Measurements from ENCODE around the gene SERPINF2.
"Not testable (repeated sequence)": the region's sequence is repeated elsewhere in the genome, so short reads cannot be mapped to it uniquely, and the experiment has no call there.

Gene SERPINF2

DNA sequence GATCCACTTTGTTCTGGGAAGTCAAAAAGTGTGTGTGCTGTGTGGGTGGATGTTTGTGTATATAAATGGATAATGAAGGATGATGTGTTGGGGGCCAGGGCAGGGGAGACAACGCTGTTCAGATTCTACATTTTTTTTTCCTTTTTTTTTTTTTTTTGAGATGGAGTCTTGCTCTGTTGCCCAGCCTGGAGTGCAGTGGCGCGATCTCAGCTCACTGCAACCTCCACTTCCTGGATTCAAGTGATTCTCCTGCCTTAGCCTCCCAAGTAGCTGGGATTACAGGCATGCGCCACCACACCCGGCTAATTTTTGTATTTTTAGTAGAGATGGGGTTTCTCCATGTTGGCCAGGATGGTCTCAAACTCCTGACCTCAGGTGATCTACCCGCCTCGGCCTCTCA is 22.0 kb downstream of the SERPINF2 start:
- not testable (repeated sequence) for DNase-seq

- DNase-seq = no peak
Measured at GRCh38 chr17:1765576-1765975, 22.9 kb downstream of the SERPINF2 start.

DNA sequence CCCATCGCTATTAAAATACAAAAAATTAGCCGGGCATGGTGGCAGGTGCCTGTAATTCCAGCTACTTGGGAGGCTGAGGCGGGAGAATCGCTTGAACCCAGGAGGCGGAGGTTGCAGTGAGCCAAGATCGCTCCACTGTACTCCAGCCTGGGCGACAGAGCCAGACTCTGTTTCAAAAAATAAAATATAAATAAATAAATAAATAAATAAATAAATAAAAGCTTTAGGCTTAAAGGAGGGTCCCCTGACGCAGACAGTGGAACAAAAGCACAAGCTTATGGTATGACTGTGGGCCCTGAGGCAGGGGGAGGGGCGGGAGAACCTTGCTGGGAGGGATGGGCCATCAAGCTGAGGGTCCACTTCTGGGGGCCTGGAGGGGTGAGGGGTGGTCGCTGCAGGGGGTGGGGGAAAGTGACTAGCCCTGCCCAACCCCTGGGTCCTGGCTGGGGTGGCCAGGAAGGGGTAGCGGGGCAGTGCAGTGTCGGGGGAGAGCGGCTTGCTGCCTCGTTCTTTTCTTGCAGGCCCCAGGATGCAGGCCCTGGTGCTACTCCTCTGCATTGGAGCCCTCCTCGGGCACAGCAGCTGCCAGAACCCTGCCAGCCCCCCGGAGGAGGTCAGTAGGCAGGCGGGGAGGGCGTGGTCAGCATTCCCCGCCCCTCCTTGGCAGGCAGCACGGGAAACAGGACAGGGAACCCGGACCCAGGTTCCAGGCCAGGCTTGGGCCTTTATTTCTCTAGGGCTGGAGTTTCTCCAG is 23.9 kb downstream of the SERPINF2 start:
- DNase-seq = no peak

GRCh38 chr17:1767358-1767757 is 24.7 kb downstream of the SERPINF2 start:
- no peak for DNase-seq

- DNase-seq = no peak
Measured at GRCh38 chr17:1769822-1770477, 27.3 kb downstream of the SERPINF2 start.

- DNase-seq = not testable (repeated sequence)
Measured at GRCh38 chr17:1773000-1773695, 30.5 kb downstream of the SERPINF2 start.

GRCh38 chr17:1773696-1774181 is 31.1 kb downstream of the SERPINF2 start:
- DNase-seq = no peak

DNA sequence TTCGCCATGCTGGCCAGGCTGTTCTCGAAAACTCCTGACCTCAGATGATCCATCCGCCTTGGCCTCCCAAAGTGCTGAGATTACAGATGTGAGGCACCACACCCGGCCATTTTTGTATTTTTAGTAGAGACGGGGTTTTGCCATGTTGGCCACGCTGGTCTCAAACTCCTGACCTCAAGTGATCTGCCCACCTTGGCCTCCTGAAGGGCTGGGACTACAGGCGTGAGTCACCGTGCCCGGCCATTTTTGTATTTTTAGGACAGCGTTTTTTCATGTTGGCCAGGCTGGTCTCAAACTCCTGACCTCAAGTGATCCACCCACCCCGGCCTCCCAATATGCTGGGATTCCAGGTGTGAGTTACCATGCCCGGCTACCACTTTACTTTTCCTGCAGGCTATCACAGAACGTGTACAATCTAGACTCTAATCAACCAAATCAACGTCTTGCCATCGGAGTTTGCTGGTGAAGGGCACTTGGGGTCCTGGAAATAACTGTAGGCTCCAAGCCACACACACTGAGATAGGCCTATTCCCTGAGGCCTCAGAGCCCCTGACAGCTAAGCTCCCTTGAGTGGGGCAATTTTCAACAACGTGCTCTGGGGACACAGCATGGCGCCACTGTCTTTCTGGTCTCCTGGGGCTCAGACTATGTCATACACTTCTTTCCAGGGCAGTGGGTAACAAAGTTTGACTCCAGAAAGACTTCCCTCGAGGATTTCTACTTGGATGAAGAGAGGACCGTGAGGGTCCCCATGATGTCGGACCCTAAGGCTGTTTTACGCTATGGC is 31.9 kb downstream of the SERPINF2 start:
- DNase-seq = no peak

DNA sequence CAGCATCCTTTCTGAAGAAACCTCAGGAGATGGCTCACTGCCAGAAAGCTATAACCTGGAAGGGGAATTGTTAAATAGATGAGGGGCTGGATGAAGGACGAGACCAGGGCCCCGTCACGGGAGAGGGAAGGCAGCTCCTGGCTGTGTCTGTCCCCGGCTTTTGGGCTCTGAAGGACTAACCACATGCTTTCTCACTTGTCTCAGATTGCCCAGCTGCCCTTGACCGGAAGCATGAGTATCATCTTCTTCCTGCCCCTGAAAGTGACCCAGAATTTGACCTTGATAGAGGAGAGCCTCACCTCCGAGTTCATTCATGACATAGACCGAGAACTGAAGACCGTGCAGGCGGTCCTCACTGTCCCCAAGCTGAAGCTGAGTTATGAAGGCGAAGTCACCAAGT is 33.7 kb downstream of the SERPINF2 start:
- no peak for DNase-seq

DNA sequence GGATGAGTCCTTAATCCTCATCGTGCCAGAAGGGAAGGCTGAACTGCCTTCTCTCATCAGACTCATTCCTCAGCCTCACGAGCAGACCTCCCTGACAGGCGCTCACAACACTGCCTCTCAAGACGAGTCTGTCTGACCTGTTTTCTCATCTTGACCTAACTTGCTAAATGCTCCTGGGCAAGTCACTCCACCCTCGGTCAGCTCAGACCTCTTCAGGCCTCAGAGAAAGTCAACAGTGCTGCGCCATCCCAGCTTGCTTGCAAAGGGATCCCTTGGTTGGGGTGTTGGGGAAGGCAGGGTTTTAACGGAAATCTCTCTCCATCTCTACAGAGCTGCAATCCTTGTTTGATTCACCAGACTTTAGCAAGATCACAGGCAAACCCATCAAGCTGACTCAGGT is 34.2 kb downstream of the SERPINF2 start:
- DNase-seq = no peak

DNA sequence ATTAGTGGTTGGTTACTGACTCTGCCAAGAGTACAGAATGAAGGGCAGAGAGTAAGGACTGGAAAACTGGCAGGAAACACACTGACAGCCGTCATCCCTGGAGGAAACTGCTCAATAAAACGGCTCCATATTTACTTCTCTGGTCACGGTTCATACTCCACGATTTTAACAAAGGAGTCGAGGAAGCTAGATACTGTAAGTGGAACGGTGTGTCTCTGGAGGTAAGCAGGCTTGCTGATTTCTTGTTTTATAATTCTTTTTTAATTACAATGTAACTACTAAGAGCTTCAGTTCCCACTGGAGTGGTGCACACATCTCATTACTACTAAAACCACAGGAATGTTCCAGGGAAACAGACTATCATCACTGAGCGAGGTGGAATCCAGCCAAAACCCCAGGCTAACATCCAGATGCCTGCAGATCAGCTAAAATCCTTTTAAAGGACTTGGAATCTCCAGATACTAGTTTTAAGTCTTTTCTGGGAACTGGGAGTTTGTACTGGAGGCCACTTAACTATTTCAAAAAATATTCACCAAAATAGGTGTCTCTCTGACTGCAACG is 37.0 kb downstream of the SERPINF2 start:
- DNase-seq = peak; percentile 47

DNA sequence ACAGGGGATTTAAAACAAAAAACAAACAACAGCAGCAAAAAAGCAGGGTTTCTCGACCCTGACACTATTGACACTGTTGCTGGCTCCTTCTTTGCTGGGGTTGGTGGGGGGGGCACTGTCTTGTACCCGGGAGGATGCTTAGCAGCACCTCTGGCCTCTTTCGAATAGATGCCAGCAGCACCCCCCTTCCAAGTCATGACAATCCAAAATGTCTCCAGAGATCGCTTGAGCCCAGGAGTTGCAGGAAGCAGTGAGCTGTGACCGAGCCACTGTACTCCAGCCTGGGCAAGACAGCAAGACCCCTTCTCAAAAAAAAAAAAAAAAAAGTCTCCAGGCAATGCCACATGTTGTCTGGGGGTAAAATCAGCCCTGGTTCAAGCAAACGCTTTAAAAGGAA is 39.5 kb downstream of the SERPINF2 start:
- no peak for DNase-seq

GRCh38 chr17:1783271-1783670 is 40.6 kb downstream of the SERPINF2 start:
- no peak for DNase-seq

GRCh38 chr17:1783834-1784611 is 41.4 kb downstream of the SERPINF2 start:
- DNase-seq = peak; percentile 9

DNA sequence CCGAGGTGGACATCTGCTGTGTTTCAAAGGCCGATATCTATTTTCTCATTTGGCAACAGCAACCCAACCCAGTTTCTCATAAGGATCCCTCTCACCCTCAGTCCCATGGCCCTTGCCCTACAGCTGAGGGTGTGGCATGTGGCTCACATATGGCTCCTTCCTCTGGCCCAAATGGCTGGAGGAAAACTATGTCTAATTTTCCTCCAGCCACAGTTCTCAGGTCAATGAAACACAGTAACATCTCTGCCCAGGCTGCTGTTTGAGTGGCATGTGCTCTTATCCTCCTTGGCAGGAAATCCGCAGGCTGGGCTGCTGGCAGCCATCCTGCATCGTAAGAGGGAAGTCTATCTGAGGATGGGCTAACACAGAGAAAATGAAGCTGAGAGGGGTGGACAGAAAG is 43.3 kb downstream of the SERPINF2 start:
- no peak for DNase-seq

- DNase-seq = no peak
Measured at GRCh38 chr17:1786708-1787107, 44.0 kb downstream of the SERPINF2 start.

DNA sequence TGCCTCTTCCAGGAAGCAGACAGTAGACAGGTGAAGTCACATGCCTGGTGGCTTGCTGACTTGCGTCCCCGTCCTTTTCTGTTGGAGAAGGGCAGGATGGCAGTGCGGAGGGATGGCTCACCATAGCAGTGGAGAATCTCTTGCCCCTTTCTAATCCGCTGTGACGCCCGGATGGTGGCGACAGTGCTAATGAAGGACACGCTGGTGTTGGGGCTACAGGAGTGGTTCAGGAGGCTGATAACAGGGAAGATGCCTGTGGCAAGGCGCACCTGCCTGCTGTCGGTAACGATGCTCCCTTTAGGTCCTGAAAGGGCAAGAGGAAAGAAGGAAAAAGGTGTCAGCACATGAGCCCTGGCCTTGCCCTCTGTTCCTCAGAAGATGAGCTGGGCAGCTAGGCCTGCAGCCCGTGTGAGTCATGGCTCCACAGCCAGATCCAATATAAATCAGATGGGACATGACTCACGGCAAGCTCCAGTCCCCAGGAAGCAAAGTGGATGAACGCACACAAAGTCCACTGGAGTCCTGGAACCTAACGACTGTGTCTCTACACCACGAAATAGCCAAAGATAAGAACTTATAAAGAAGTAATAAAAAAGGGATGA is 44.7 kb downstream of the SERPINF2 start:
- peak; percentile 79 for DNase-seq

- DNase-seq = no peak
Measured at GRCh38 chr17:1789936-1790335, 47.3 kb downstream of the SERPINF2 start.

GRCh38 chr17:1792495-1793446 is 50.1 kb downstream of the SERPINF2 start:
- DNase-seq = no peak

DNA sequence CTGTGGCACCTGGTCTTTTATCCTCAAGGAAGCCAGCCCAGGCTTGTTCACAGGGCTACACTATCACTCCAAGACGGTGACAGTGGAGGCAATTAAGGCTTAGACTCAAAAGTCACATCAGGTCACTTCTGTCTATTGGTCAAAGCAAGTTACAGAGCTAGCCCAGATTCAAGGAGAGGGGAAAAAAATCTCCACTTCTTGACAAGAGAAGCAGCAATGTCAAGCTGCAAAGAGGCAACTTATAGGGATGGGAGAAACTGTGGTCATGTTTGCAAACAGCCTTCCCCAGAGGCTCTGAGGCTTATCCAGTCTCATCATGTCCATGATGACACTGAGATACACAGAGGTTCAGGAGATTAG is 50.8 kb downstream of the SERPINF2 start:
- no peak for DNase-seq

Data from T1000 (cell line).